Neural cell (in vitro differentiated cells): ENCODE measurements around the gene SLC12A7.

Source experiments
- EZH2 ChIP-seq: fragments of 200-600, 300-800 bp; shearing (Covaris generic), sonication (generic); IDR thresholded peaks from 2 replicates; pipeline ENCODE4 v1.6.1; 2014; ENCODE audit warnings: antibody characterized with exemption, low read length, borderline replicate concordance, mild to moderate bottlenecking; ENCODE audit not compliant: insufficient read depth, poor library complexity, severe bottlenecking
- MXI1 ChIP-seq: fragments of 450-650 bp; conservative IDR thresholded peaks from 2 replicates; pipeline ENCODE4 v1.6.1; 2014; ENCODE audit warnings: antibody characterized with exemption, mild to moderate bottlenecking; ENCODE audit not compliant: poor library complexity, severe bottlenecking
- TF ChIP-seq, protein P1 (sequence below): fragments of 450-650 bp; IDR thresholded peaks from 2 replicates; pipeline ENCODE4 v1.5.1; 2014; ENCODE audit warnings: antibody characterized with exemption, mild to moderate bottlenecking, moderate library complexity; ENCODE audit not compliant: poor library complexity, severe bottlenecking
- TF ChIP-seq, protein P2 (sequence below): IDR thresholded peaks from 2 replicates; pipeline ENCODE4 v1.6.1; 2012; ENCODE audit warnings: borderline replicate concordance

DNA sequence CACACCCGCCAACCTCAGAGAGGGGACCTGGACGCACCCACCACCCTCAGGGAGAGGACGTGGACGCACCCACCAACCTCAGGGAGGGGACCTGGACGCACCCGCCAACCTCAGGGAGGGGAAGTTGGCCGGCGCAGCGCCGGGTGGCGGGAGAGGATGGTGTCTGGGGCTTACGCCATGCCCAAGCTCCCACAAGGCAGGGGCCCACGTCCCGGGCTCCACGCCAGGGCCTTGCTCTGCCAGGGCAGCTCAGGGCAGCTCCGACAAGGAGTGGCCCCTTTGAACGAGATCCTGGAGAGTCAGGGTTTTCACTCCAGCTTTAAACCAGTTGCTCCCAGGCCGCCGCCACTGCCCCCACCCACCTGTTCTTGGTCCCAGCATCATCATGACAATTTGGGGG is 32.2 kb upstream of the SLC12A7 start:
- TF ChIP-seq, protein P1, sequence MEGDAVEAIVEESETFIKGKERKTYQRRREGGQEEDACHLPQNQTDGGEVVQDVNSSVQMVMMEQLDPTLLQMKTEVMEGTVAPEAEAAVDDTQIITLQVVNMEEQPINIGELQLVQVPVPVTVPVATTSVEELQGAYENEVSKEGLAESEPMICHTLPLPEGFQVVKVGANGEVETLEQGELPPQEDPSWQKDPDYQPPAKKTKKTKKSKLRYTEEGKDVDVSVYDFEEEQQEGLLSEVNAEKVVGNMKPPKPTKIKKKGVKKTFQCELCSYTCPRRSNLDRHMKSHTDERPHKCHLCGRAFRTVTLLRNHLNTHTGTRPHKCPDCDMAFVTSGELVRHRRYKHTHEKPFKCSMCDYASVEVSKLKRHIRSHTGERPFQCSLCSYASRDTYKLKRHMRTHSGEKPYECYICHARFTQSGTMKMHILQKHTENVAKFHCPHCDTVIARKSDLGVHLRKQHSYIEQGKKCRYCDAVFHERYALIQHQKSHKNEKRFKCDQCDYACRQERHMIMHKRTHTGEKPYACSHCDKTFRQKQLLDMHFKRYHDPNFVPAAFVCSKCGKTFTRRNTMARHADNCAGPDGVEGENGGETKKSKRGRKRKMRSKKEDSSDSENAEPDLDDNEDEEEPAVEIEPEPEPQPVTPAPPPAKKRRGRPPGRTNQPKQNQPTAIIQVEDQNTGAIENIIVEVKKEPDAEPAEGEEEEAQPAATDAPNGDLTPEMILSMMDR: no peak
- TF ChIP-seq EZH2: no peak
- TF ChIP-seq, protein P2, sequence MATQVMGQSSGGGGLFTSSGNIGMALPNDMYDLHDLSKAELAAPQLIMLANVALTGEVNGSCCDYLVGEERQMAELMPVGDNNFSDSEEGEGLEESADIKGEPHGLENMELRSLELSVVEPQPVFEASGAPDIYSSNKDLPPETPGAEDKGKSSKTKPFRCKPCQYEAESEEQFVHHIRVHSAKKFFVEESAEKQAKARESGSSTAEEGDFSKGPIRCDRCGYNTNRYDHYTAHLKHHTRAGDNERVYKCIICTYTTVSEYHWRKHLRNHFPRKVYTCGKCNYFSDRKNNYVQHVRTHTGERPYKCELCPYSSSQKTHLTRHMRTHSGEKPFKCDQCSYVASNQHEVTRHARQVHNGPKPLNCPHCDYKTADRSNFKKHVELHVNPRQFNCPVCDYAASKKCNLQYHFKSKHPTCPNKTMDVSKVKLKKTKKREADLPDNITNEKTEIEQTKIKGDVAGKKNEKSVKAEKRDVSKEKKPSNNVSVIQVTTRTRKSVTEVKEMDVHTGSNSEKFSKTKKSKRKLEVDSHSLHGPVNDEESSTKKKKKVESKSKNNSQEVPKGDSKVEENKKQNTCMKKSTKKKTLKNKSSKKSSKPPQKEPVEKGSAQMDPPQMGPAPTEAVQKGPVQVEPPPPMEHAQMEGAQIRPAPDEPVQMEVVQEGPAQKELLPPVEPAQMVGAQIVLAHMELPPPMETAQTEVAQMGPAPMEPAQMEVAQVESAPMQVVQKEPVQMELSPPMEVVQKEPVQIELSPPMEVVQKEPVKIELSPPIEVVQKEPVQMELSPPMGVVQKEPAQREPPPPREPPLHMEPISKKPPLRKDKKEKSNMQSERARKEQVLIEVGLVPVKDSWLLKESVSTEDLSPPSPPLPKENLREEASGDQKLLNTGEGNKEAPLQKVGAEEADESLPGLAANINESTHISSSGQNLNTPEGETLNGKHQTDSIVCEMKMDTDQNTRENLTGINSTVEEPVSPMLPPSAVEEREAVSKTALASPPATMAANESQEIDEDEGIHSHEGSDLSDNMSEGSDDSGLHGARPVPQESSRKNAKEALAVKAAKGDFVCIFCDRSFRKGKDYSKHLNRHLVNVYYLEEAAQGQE: no peak
- no peak for TF ChIP-seq MXI1
